Stomach (tissue), 4 donors: ENCODE results near the gene RCOR1.

Experiments
- EP300 ChIP-seq: sonication (generic); formaldehyde crosslinking; IDR thresholded peaks from one replicate; pipeline ENCODE4 v1.6.1; 2017; ENCODE audit warnings: antibody characterized with exemption
- POLR2A ChIP-seq, 4 donors: fragments of 450-650 bp; IDR thresholded peaks; one replicate each; pipeline ENCODE4 v1.6.1; 2016; ENCODE audit warnings: antibody characterized with exemption in 4 of 4, control low read depth in 2 of 4, mild to moderate bottlenecking in 1 of 4, moderate library complexity in 1 of 4
- POLR2AphosphoS5 ChIP-seq, 3 donors: sonication (generic); formaldehyde crosslinking; IDR thresholded peaks; one replicate each; pipeline ENCODE4 v1.6.1; 2016; ENCODE audit warnings: antibody characterized with exemption in 3 of 3
- TF ChIP-seq, protein P1 (sequence below), 7 experiments: fragments of 450-650 bp in 4 of 7; fragments of 200-600 bp in 3 of 7; sonication (generic) in 3 of 7; IDR thresholded peaks; one replicate each; pipeline ENCODE4 v1.5.1; 2016 to 2019; ENCODE audit warnings: antibody characterized with exemption in 7 of 7, control low read depth in 2 of 7, mild to moderate bottlenecking in 1 of 7

DNA sequence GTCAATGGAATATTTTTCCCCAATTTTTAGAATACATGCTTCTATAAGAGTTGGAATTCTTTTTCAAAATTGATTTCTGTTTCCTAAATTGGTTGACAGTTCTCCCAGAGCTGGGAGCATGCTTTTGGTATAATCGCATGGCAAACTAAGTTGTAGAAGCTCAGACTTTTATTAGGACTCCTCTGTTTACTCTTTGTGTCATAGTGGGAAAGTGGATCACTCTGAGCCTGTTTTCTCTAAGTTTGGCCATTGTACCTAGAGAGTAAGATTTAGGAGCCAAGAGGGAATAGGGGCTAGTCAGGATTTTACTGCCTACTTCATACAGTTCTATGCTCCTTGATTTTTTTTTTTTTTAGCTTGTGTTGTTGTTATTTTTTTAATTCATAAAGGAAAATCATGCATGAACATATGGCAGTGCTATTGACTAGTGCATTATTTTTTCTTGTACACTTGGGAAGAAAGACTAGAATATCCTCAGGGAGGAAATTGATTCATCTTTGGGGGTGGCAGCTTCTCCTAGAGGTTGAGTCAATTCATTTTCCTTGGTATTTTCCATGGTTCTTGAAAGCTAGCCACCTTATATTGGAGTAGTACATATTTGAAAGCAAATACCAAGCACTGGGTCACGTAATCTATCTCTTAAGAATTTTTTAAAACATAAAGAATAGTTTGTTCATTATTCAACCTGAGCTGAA lies 107.1 kb downstream of the RCOR1 start:
- TF ChIP-seq POLR2AphosphoS5 (IDR thresholded peaks at IDR 0.05) (no peak), EP300 (no peak), POLR2A (IDR thresholded peaks at IDR 0.05) (no peak)
- TF ChIP-seq, protein P1, sequence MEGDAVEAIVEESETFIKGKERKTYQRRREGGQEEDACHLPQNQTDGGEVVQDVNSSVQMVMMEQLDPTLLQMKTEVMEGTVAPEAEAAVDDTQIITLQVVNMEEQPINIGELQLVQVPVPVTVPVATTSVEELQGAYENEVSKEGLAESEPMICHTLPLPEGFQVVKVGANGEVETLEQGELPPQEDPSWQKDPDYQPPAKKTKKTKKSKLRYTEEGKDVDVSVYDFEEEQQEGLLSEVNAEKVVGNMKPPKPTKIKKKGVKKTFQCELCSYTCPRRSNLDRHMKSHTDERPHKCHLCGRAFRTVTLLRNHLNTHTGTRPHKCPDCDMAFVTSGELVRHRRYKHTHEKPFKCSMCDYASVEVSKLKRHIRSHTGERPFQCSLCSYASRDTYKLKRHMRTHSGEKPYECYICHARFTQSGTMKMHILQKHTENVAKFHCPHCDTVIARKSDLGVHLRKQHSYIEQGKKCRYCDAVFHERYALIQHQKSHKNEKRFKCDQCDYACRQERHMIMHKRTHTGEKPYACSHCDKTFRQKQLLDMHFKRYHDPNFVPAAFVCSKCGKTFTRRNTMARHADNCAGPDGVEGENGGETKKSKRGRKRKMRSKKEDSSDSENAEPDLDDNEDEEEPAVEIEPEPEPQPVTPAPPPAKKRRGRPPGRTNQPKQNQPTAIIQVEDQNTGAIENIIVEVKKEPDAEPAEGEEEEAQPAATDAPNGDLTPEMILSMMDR (IDR thresholded peaks at IDR 0.05), result no peak
